Germinal center (tissue), 1 donor: ENCODE results near the gene PHACTR1.

ENCODE experiments used
- DNase-seq: peaks from one replicate; pipeline ENCODE4 v3.0.0; 2012; ENCODE audit warnings: mixed read lengths, low spot score

The PHACTR1 gene

GRCh38 chr6:13030396-13030795 is 313.8 kb downstream of the PHACTR1 start:
- DNase-seq = no peak

DNA sequence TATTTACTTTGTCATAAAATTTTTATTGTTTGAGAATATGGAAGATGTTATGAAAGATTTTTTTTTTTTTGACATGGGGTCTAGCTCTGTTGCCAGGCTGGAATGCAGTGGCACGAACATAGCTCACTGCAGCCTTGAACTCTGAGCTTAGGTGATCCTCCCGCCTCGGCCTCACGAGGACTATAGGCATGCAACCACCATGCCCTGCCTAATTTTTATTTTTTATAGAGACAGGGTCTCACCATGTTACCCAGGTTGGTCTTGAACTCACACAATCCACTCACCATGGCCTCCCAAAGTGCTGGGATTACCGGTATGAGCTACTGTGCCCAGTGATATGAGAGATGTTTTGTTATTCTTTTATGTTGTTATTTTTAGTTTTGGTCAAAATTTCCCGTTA is 316.0 kb downstream of the PHACTR1 start:
- DNase-seq = no peak

DNA sequence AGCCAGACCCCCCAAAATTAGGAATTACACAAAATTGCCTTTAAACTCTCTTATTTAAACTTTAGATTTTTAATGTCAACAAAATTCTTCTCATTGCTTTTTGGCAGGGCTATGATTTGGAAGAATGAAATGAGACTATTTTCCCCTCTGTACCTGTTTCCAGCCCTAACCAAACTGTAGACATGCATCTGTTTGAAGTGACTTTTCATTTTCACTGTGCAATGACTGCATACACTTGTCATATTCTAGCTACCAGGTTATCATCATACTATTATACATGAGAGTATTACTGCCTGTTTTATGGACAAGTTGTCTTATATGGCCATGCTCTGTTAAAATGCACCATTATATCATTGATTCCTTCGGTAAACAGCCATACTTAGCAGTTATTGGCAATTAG is 316.6 kb downstream of the PHACTR1 start:
- no peak for DNase-seq

GRCh38 chr6:13034316-13034715 is 317.7 kb downstream of the PHACTR1 start:
- DNase-seq = no peak

GRCh38 chr6:13035606-13036005 is 319.0 kb downstream of the PHACTR1 start:
- no peak for DNase-seq

GRCh38 chr6:13038315-13038714 is 321.7 kb downstream of the PHACTR1 start:
- DNase-seq = no peak

GRCh38 chr6:13038741-13039190 is 322.2 kb downstream of the PHACTR1 start:
- no peak for DNase-seq

DNA sequence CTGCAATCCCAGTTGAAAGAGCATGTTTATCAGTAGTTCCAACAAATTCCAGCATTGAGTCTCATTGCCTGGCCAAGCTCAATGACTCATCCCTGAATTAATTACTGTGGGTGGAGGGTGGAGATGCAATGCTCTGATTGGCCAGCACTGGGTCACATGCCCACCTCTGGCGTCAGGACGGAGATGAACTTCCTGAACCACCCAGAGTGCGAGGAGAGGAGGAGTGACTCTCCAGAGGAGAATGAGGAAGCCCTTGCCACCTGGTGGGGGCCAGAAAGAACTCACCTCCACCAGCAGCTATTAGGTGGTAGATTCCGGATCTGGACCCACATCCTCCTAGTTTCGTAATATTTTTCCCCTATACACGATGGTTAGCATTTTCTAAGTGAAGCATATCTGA is 327.8 kb downstream of the PHACTR1 start:
- peak; percentile 4 for DNase-seq

DNA sequence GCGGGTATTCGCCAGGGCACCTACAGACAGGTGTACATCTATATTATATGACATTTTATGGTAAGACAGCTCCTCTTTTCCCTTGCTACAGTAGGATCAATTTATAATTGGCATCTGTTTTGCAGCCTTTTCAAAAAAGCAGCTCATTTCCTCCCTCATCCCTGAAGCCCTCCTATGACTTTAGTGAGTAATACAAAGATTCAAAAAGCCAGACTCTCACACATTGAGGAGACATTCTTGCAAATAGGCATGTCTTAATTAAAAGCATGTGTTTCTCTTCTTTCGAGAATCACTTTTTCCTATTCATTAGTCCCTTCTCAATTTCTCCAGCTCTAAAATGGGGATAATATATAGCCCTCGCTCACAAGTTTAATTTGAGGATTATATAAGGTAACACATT is 328.3 kb downstream of the PHACTR1 start:
- no peak for DNase-seq

- DNase-seq = no peak
Observed at GRCh38 chr6:13045676-13046075, 329.1 kb downstream of the PHACTR1 start.

DNA sequence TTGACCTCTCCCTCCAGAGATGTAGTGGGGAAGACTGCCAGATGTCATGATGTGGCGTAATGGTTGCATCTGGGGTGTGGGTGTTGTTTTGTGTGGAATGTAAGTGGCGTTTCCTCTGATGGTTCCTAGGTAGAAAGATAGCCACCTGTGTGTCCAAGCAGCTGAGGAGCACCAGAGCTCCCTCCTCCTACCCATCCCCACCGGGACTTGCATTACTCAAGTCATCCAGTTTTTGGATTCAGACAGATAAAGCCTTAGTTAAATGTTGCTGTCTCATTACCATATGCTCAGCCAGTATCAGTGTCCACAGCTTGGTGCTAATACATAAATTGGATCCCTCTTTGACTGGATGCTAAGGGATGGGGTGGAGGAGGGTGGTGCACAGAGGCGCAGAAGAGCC is 329.5 kb downstream of the PHACTR1 start:
- DNase-seq = no peak

GRCh38 chr6:13048113-13048512 is 331.5 kb downstream of the PHACTR1 start:
- no peak for DNase-seq

- DNase-seq = no peak
Observed at GRCh38 chr6:13049666-13050254, 333.2 kb downstream of the PHACTR1 start.

DNA sequence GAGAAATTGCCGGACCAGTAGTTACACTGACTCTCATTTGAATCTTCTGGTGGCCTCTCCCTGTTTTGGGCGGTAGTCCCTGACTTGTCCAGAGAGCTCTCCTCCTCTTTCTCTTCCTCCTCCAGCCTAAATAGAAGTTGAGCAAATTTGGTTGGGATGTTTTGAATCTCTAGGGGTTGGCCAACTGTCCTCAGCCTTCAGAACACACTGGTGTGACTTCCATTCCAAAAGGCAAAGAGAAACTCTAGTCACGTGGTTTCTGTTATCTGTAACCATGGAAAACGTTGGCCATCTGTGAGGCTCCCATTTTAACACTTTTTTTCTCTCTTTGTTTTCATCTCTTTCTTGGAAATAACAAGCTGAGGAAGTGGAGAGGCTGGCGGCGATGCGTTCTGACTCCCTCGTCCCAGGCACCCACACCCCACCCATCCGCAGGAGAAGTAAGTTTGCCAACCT is 336.5 kb downstream of the PHACTR1 start:
- no peak for DNase-seq

GRCh38 chr6:13058051-13058450 is 341.5 kb downstream of the PHACTR1 start:
- no peak for DNase-seq

- no peak for DNase-seq
Observed at GRCh38 chr6:13059026-13059425, 342.5 kb downstream of the PHACTR1 start.

GRCh38 chr6:13063300-13063918 is 346.8 kb downstream of the PHACTR1 start:
- no peak for DNase-seq

DNA sequence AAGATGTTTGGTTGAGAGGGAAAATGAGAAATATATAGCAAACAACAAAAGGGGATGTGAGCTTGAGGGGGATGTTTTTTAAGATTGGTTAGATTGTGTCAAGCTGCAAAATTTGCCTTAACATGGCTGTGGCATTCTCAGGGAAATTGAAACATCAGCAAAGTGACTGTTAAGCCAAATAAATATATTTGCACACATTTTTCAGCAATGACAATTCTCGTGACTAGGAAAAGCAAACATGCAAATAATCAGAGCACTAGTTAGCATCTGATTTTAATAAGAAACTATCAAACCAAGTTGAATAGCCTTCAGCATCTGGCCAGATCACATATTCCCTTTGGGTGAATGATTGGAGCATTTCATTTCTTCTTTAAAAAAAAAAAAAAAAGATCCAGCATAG is 349.0 kb downstream of the PHACTR1 start:
- DNase-seq = no peak

DNA sequence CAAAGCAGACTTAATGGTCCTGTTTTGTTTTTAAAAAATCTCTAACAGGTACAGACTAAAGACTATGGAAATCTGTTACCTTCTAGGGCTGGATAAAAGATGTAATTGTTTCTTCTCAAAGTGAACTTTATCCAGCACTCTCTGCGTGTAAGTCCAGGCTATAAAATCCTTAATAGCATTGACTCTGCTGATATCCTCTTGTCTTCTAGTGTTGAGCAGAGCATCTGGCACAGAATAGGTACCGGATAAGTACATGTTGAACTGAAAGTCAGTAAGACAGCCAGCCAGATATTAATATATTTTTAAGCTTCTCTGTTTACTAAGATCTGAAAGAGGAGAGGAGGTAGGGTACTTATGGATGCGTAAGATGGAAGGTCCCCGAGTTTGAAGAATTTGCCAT is 349.5 kb downstream of the PHACTR1 start:
- DNase-seq = no peak

DNA sequence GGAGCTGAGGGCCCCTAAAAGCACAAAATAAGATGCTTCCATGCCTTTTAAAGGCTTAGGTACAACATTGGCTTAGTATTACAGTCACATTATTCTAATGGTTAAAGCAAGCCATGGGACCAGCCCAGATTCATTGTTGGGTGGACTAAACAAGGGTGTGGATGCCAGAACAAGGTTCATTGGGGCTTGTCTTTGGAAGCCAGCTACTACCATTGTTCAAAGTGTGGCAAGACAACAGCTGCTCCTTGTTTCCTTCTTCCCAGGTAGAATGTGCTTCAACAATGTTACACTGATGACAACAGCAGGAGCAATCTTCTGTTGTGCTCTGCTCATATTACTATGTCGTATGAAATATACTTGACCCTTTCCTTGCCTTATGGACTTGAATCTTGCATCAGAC is 350.3 kb downstream of the PHACTR1 start:
- no peak for DNase-seq

GRCh38 chr6:13068586-13069210 is 352.1 kb downstream of the PHACTR1 start:
- no peak for DNase-seq

DNA sequence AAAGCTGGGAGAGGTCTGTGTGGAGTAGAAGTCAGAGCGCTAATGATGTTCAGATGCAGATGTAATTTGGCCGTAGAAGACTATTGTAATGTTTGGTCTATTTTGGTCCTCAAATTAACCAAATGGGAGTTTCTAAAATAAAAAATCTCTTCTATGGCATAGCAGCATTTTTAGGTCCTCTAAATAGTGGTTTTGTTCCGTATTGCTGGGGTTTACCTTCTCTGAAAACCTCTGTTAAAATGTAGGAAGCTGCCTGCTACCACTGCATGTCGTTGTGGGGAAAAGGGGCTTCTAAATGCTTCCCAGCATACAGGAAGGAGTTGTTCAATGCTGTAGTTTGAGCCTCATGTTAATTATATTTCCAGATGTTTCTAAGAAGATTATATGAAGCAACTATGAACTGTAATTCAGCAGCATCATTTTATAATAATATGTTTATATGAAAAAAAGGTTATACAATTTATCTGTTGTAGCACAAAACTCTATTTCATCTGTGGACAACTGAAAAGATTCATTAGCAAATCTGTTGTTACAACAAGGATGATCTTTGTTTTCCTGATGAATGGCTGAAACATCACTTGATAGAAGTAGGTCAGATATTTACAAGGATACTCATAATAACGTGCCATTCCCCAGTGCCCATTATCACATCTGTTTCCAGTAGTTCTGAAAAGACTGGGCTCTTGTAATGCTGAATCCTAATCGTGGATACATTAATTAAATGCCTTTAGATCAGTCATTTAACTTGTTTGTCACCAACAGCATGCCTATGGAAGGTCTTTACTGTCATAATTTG is 355.2 kb downstream of the PHACTR1 start:
- no peak for DNase-seq
